GM12873 (cell line): ENCODE results near the gene PRKCH.

ENCODE experiments used
- CTCF ChIP-seq: IDR thresholded peaks from 2 replicates; pipeline ENCODE4 v1.5.1; 2012; ENCODE audit warnings: low read depth, mild to moderate bottlenecking, moderate library complexity, low read length, control low read depth; ENCODE audit not compliant: insufficient read depth; ENCODE audit errors: missing control alignments

PRKCH gene

DNA sequence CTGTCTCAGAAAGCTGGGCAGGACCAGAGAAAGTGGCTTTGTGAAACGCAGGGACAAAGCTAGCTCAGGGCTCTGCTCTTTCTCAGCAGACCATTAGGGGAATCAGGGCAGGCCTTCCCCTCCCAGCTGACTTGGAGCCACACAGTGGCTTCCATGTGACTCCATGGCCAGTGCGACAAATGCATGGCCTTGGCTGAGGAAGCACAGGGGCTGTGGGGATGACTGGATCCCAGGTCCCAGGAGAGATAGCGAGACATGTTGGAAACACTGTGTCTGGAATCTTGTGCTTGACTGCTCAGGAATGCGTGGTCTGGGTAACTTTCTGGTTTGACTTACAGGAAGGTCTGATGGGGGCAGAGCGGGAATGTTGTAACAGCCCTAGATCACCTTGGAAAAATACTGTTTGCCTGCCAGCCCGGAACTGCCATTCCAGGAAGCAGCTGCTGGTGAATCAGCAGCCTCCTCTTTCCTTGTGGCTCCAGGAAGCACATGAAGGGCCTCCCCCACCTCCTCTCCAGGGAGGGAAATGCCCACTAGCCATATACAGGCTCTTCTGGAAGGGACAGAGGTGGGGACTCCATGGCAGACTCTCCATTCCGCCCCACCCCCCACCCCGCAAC lies 240.4 kb downstream of the PRKCH start:
- no peak for TF ChIP-seq CTCF

DNA sequence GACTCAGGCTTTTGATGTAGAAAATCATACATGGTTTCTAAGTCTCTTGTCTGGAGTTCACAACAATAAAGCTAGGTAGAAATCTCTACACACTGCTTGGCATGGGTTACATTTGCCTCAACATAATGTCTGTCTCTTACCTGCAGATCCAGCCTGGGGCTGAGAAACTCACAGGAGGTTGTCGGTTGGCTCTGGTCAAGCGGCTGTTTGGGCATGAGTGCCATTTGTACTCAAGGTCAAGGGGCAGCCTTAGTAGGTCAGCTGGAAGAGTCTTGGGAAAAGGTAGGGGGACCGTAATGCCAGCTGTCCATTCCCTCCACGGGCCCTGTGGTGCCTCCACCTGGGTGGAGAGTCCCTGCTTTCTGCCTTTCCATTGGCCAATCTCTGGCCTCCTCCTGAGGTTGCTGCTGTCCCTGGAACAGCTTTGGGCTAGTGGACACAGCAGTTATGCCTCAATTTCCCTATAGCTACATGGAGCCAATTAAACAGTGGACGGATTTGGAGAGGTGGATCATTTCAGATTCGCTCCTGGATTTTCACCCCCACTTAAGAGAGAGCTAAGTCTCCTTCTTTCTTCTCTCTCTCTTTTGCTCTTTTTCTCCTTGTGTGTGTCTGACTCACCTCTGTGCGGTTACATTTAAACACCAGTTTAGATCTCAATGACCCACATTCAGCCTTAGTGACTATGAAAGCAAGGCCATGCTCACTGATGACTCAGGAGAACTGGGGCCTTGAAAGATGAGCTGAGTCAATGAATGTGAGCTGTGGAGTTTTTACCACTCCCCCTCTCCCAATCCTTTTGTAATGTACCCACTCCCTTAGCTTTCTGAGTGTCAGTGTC lies 241.2 kb downstream of the PRKCH start:
- TF ChIP-seq CTCF, result no peak

- no peak for TF ChIP-seq CTCF
Observed at GRCh38 chr14:61563162-61563511, 241.8 kb downstream of the PRKCH start.

GRCh38 chr14:61563880-61564617 lies 242.7 kb downstream of the PRKCH start:
- no peak for TF ChIP-seq CTCF

GRCh38 chr14:61564618-61565091 lies 243.3 kb downstream of the PRKCH start:
- TF ChIP-seq CTCF, result no peak

GRCh38 chr14:61565181-61565580 lies 243.8 kb downstream of the PRKCH start:
- no peak for TF ChIP-seq CTCF
